ENCODE results near the gene CYYR1. TPM values are rescaled to one million over a fixed set of nuclear protein-coding genes. Genes with fewer than 3 reads are reported as not detected.

CYYR1 gene
- total RNA-seq, 1 experiment from 2014 or later = not detected

GRCh38 chr21:26614251-26614650, 41.2 kb upstream of the CYYR1 start:
- no peaks in the 10 kb centered on the region for H3K9me3 ChIP-seq (ENCODE audit: control insufficient read depth, insufficient read depth, low read depth, low read length)
- in situ Hi-C loops (cut with HindIII; ENCODE audit: low pct_unique_long_range_greater_than_20kb, low sequenced_read_pairs) (no loop called here), intact Hi-C loops (cut with micrococcal nuclease; ENCODE audit: unreplicated experiment) (no loop called here)
- H3K4me3 ChIP-seq (ENCODE audit: low read depth in 2 of 2, low read length in 2 of 2) = no peak overlapping the region
- no peak overlapping the region for H3K27ac ChIP-seq (ENCODE audit: low read length)
- ATAC-seq (no peak), DNase-seq (ENCODE audit: low read depth, low spot score) (no peak)
- no peaks in the 10 kb centered on the region for H3K36me3 ChIP-seq (ENCODE audit: control insufficient read depth, insufficient read depth, low read length)
- ChIA-PET CTCF (no interaction called here), POLR2A (no interaction called here)
- H3K4me1 ChIP-seq (ENCODE audit: control insufficient read depth, insufficient read depth, low read length) = no peaks in the 10 kb centered on the region
- BruUV-seq (replicated peaks) = no TSS peak
- no peaks in the 10 kb centered on the region for H3K27me3 ChIP-seq (ENCODE audit: control insufficient read depth, insufficient read depth, low read length)
- TF ChIP-seq, protein P1, sequence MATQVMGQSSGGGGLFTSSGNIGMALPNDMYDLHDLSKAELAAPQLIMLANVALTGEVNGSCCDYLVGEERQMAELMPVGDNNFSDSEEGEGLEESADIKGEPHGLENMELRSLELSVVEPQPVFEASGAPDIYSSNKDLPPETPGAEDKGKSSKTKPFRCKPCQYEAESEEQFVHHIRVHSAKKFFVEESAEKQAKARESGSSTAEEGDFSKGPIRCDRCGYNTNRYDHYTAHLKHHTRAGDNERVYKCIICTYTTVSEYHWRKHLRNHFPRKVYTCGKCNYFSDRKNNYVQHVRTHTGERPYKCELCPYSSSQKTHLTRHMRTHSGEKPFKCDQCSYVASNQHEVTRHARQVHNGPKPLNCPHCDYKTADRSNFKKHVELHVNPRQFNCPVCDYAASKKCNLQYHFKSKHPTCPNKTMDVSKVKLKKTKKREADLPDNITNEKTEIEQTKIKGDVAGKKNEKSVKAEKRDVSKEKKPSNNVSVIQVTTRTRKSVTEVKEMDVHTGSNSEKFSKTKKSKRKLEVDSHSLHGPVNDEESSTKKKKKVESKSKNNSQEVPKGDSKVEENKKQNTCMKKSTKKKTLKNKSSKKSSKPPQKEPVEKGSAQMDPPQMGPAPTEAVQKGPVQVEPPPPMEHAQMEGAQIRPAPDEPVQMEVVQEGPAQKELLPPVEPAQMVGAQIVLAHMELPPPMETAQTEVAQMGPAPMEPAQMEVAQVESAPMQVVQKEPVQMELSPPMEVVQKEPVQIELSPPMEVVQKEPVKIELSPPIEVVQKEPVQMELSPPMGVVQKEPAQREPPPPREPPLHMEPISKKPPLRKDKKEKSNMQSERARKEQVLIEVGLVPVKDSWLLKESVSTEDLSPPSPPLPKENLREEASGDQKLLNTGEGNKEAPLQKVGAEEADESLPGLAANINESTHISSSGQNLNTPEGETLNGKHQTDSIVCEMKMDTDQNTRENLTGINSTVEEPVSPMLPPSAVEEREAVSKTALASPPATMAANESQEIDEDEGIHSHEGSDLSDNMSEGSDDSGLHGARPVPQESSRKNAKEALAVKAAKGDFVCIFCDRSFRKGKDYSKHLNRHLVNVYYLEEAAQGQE (IDR thresholded peaks at IDR 0.05; ENCODE audit: insufficient read depth in 1 of 2, low read depth in 2 of 2, low read length in 1 of 2) = no peak
- TF ChIP-seq CTCF (IDR thresholded peaks at IDR 0.05) (no peak), POLR2AphosphoS5 (IDR thresholded peaks at IDR 0.05; ENCODE audit: low read depth, low read length) (no peak), TCF7L2 (IDR thresholded peaks at IDR 0.05; ENCODE audit: low read depth, low read length) (no peak), SIN3A (IDR thresholded peaks at IDR 0.05; ENCODE audit: borderline replicate concordance, insufficient read depth, low read depth, low read length) (no peak)

DNA sequence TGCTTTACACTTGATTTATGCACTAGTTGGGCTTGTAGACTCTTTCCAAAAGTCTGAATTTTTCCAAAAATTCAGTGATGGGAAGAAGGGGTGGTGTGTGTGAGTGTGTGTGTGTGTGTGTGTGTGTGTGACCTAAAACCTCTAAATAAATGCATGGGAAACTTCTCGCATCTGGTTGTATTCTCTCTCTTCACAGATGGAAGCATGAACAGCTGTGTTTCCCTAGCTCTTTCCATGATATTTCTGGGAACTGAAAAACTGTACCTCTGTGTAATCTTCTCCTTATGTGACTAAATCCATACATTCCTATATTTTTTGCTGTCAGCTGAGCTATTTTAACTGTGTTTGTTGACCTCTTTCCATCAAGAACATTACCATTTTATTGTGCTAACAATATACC, 26.2 kb upstream of the CYYR1 start:
- Histone ChIP-seq H3K4me1 (ENCODE audit: control insufficient read depth, insufficient read depth, low read length) (no peaks in the 10 kb centered on the region), H3K36me3 (ENCODE audit: control insufficient read depth, insufficient read depth, low read length) (no peaks in the 10 kb centered on the region), H3K27ac (ENCODE audit: low read length) (no peak overlapping the region), H3K9me3 (ENCODE audit: control insufficient read depth, insufficient read depth, low read depth, low read length) (no peaks in the 10 kb centered on the region), H3K4me3 (ENCODE audit: low read depth in 2 of 2, low read length in 2 of 2) (no peak overlapping the region), H3K27me3 (ENCODE audit: control insufficient read depth, insufficient read depth, low read length) (no peaks in the 10 kb centered on the region)
- TF ChIP-seq TCF7L2 (IDR thresholded peaks at IDR 0.05; ENCODE audit: low read depth, low read length) = no peak
- no peak for TF ChIP-seq POLR2AphosphoS5 (IDR thresholded peaks at IDR 0.05; ENCODE audit: low read depth, low read length)
- TF ChIP-seq, protein P1 (IDR thresholded peaks at IDR 0.05; ENCODE audit: insufficient read depth in 1 of 2, low read depth in 2 of 2, low read length in 1 of 2) = no peak
- no peak for TF ChIP-seq CTCF (IDR thresholded peaks at IDR 0.05)
- TF ChIP-seq SIN3A (IDR thresholded peaks at IDR 0.05; ENCODE audit: borderline replicate concordance, insufficient read depth, low read depth, low read length) = no peak
- in situ Hi-C loops (cut with HindIII; ENCODE audit: low pct_unique_long_range_greater_than_20kb, low sequenced_read_pairs) = no loop called here
- ChIA-PET POLR2A (no interaction called here), CTCF (no interaction called here)
- DNase-seq (ENCODE audit: low read depth, low spot score) (no peak), ATAC-seq (no peak)
- intact Hi-C loops (cut with micrococcal nuclease; ENCODE audit: unreplicated experiment) = no loop called here
- BruUV-seq (replicated peaks) = no TSS peak
